ENCODE data around the gene TRMT61A. TPM values are rescaled to one million over a fixed set of nuclear protein-coding genes. Genes with fewer than 3 reads are reported as not detected.

TRMT61A gene
- total and polyA plus RNA-seq, 2 of the 13 experiments (the other 11 are each of a cell fraction or from before 2014, with no cell fraction given), result 6.5 to 13.6 TPM

DNA sequence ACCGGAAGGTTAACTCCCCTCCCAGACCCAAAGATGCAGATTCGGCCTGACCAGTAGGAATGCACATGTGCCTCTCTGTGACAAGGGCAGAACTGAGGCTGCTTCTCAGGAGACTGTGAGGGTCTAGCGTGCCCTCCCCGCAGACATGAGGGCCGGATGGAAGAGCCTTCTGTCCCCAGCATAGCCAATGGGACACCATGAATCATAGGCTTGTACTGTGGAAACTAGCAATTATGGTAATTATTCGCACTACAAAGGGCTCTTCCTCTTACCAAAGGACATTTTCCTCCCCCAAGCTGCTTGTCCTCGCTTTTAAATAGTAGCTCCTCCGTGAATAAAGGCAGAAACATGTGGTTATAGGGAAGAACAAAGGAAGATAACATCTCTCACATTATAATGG is 40.0 kb downstream of the TRMT61A start:
- H2AFZ ChIP-seq (ENCODE audit: low read length), result no peak overlapping the region
- no peaks in the 10 kb centered on the region for H3K27me3 ChIP-seq (ENCODE audit: control insufficient read depth in 1 of 2, insufficient read depth in 2 of 2, low read length in 2 of 2)
- H3K36me3 ChIP-seq (replicated peaks in 1 of 2; ENCODE audit: control insufficient read depth in 1 of 2, insufficient read depth in 2 of 2, low read length in 2 of 2), result peaks cover 2 to 21% of the 10 kb centered on the region in 2 experiments; a peak in 4 of 5 replicates
- intact Hi-C loops (cut with micrococcal nuclease; ENCODE audit: unreplicated experiment) (no loop called here), in situ Hi-C loops (cut with HindIII; ENCODE audit: extremely low pct_ligation_motif_present, low pct_unique_long_range_greater_than_20kb) (no loop called here)
- no peak overlapping the region for H3K27ac ChIP-seq (ENCODE audit: extremely low read length, insufficient read depth, low read length)
- ChIA-PET POLR2A (no interaction called here), CTCF (ENCODE audit: low intra/inter-chr PET ratio, low total read pairs) (no interaction called here)
- BruUV-seq (replicated peaks), result no TSS peak
- H3K4me3 ChIP-seq (replicated peaks in 1 of 3; ENCODE audit: insufficient read depth in 1 of 3, low read depth in 2 of 3, low read length in 3 of 3), result no peak overlapping the region
- DNase-seq (ENCODE audit: low spot score) (no peak), ATAC-seq (no peak), FAIRE-seq (no peak)
- TF ChIP-seq POLR2AphosphoS5 (IDR thresholded peaks at IDR 0.05; ENCODE audit: low read depth, low read length) (no peak), JARID2 (CRISPR knock-in tag; IDR thresholded peaks at IDR 0.05; ENCODE audit: insufficient replicate concordance) (no peak), NONO (IDR thresholded peaks at IDR 0.05) (no peak), NONO (CRISPR knock-in tag; conservative IDR thresholded peaks at IDR 0.05) (no peak), BATF2 (CRISPR knock-in tag; IDR thresholded peaks at IDR 0.05) (no peak), ZSCAN9 (CRISPR knock-in tag; IDR thresholded peaks at IDR 0.05; ENCODE audit: borderline replicate concordance) (no peak), SP5 (CRISPR knock-in tag; IDR thresholded peaks at IDR 0.05; ENCODE audit: borderline replicate concordance, low read depth) (no peak), SRSF4 (IDR thresholded peaks at IDR 0.05; ENCODE audit: low read depth, low read length, poor library complexity, severe bottlenecking) (no peak)
- no peak overlapping the region for H3K9ac ChIP-seq (ENCODE audit: insufficient read depth, low read depth, low read length)
- WGBS (ENCODE audit: low lambda C conversion rate), result 93% methylated on average over 6 of the region's 8 CpGs
- no peak overlapping the region for H3K4me2 ChIP-seq (ENCODE audit: low read depth, low read length)
- H3K4me1 ChIP-seq (ENCODE audit: insufficient read depth, low read length), result peaks cover 12% of the 10 kb centered on the region
- no peaks in the 10 kb centered on the region for H3K9me3 ChIP-seq (ENCODE audit: low read length)
- peaks cover 41% of the 10 kb centered on the region for H3K79me2 ChIP-seq (ENCODE audit: insufficient read depth, low read length)
- no peaks in the 10 kb centered on the region for H4K20me1 ChIP-seq (ENCODE audit: insufficient read depth, low read length)

- POLR2A ChIA-PET, result no interaction called here
- ATAC-seq (no peak), FAIRE-seq (no peak)
- TF ChIP-seq ZNF678 (CRISPR knock-in tag; IDR thresholded peaks at IDR 0.05) (no peak), CBX1 (IDR thresholded peaks at IDR 0.05; ENCODE audit: low read depth) (no peak), MXD1 (CRISPR knock-in tag; IDR thresholded peaks at IDR 0.05) (no peak), CEBPB (IDR thresholded peaks at IDR 0.05; ENCODE audit: borderline replicate concordance, low read depth, low read length) (no peak), PATZ1 (CRISPR knock-in tag; IDR thresholded peaks at IDR 0.05) (no peak)
Observed at GRCh38 chr14:103569408-103569807, 40.4 kb downstream of the TRMT61A start.

More at GRCh38 chr14:103569408-103569807, 40.4 kb downstream of the TRMT61A start:
- BruUV-seq (replicated peaks), result no TSS peak
- no peak overlapping the region for H3K4me2 ChIP-seq (ENCODE audit: low read depth, low read length)
- no peak overlapping the region for H3K4me3 ChIP-seq (replicated peaks in 1 of 3; ENCODE audit: insufficient read depth in 1 of 3, low read depth in 2 of 3, low read length in 3 of 3)
- no peak overlapping the region for H2AFZ ChIP-seq (ENCODE audit: low read length)
- no peaks in the 10 kb centered on the region for H4K20me1 ChIP-seq (ENCODE audit: insufficient read depth, low read length)
- no peak overlapping the region for H3K9ac ChIP-seq (ENCODE audit: insufficient read depth, low read depth, low read length)
- DNase-seq (ENCODE audit: low spot score), result no peak
- peaks cover 8% of the 10 kb centered on the region for H3K4me1 ChIP-seq (ENCODE audit: insufficient read depth, low read length)
- peaks cover 6 to 24% of the 10 kb centered on the region in 2 experiments for H3K36me3 ChIP-seq (replicated peaks in 1 of 2; ENCODE audit: control insufficient read depth in 1 of 2, insufficient read depth in 2 of 2, low read length in 2 of 2)
- no peaks in the 10 kb centered on the region for H3K9me3 ChIP-seq (ENCODE audit: low read length)
- peaks cover 36% of the 10 kb centered on the region for H3K79me2 ChIP-seq (ENCODE audit: insufficient read depth, low read length)
- H3K27me3 ChIP-seq (ENCODE audit: control insufficient read depth in 1 of 2, insufficient read depth in 2 of 2, low read length in 2 of 2), result no peaks in the 10 kb centered on the region
- H3K27ac ChIP-seq (ENCODE audit: extremely low read length, insufficient read depth, low read length), result no peak overlapping the region
- intact Hi-C loops (cut with micrococcal nuclease; ENCODE audit: unreplicated experiment), result no loop called here
- CTCF ChIA-PET (ENCODE audit: low intra/inter-chr PET ratio, low total read pairs), result no interaction called here
- in situ Hi-C loops (cut with HindIII; ENCODE audit: extremely low pct_ligation_motif_present, low pct_unique_long_range_greater_than_20kb), result no loop called here
- 95% methylated on average over 11 of the region's 11 CpGs for WGBS (ENCODE audit: low lambda C conversion rate)
